GM12878 (cell line): Measurements from ENCODE around the gene KLF11.

Experiments used
- HDAC2 ChIP-seq: fragments of 200-600 bp; sonication (generic); IDR thresholded peaks from 2 replicates; pipeline ENCODE4 v1.6.1; 2017
- SREBF1 ChIP-seq: IDR thresholded peaks from 2 replicates; pipeline ENCODE4 v1.6.1; 2012; ENCODE audit warnings: mild to moderate bottlenecking, low read length
- SREBF2 ChIP-seq: IDR thresholded peaks from 2 replicates; pipeline ENCODE4 v1.6.1; 2012; ENCODE audit warnings: mild to moderate bottlenecking, low read length
- TCF12 ChIP-seq: IDR thresholded peaks from 2 replicates; pipeline ENCODE4 v1.6.1; 2011; ENCODE audit warnings: low read depth, mild to moderate bottlenecking, low read length
- TF ChIP-seq, protein P1 (sequence below), 3 experiments: IDR thresholded peaks in 2 of 3; conservative IDR thresholded peaks in 1 of 3; 2 replicates each; pipeline ENCODE4 v1.5.1; 2011; ENCODE audit warnings: low read depth in 3 of 3, low read length in 3 of 3, mild to moderate bottlenecking in 3 of 3, control low read depth in 2 of 3, moderate library complexity in 2 of 3, inconsistent platforms in 1 of 3, mixed read lengths in 1 of 3; ENCODE audit not compliant: control insufficient read depth in 2 of 3, insufficient read depth in 1 of 3; ENCODE audit errors: extremely low read depth in 1 of 3

DNA sequence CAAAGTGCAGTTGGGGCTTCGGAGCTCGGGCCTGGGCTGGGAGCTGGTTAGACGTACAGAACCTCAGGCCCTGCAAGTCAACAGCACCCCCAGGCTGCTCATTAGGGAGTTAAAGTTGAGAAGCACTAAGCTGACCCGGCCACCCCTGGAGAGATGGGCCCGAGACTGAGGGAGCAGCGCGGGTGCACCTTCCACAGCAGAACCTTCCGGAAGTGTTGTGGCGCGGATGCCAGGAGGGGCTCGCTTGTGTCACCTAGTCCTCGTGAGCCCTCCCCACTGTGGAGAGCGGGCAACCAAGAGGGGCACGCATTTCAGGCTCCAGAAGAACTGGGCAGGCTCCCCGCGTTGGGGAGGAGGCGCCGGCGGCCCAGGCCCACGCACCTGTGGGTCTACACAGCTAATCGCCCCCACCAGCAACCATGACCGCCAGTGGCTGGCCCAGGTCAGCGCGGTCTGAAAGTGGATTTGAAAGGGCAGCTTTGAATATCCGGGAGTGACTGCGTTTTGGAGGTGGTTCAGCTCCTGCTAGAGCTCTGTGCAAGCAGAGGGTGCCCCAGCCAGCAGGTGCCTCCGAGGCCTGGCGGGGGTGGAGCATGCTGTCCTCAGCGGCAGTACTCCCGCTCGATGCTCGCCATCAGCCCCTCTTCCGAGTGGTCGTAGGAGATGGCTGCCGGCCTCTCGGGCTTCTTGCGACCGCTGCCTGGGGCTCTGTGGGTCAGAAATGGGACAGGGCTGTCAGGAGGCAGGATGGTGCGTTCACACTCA lies 15.1 kb downstream of the KLF11 start:
- no peak for TF ChIP-seq SREBF2
- no peak for TF ChIP-seq SREBF1
- no peak for TF ChIP-seq TCF12
- TF ChIP-seq, protein P1, sequence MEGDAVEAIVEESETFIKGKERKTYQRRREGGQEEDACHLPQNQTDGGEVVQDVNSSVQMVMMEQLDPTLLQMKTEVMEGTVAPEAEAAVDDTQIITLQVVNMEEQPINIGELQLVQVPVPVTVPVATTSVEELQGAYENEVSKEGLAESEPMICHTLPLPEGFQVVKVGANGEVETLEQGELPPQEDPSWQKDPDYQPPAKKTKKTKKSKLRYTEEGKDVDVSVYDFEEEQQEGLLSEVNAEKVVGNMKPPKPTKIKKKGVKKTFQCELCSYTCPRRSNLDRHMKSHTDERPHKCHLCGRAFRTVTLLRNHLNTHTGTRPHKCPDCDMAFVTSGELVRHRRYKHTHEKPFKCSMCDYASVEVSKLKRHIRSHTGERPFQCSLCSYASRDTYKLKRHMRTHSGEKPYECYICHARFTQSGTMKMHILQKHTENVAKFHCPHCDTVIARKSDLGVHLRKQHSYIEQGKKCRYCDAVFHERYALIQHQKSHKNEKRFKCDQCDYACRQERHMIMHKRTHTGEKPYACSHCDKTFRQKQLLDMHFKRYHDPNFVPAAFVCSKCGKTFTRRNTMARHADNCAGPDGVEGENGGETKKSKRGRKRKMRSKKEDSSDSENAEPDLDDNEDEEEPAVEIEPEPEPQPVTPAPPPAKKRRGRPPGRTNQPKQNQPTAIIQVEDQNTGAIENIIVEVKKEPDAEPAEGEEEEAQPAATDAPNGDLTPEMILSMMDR (IDR thresholded peaks at IDR 0.05 in 2 of 3, conservative IDR thresholded peaks at IDR 0.05 in 1 of 3; ENCODE audit: control insufficient read depth in 2 of 3, extremely low read depth in 1 of 3, insufficient read depth in 1 of 3, low read depth in 3 of 3, low read length in 3 of 3): no peak
- no peak for TF ChIP-seq HDAC2
